ENCODE results near the gene PLA2G15. TPM values are rescaled to one million over a fixed set of nuclear protein-coding genes. Genes with fewer than 3 reads are reported as not detected.

The PLA2G15 gene
- total RNA-seq, 1 donor from 2014 or later, result 21.9 TPM

- DNase-seq (ENCODE audit: low spot score in 2 of 2), result no peak
- Histone ChIP-seq H3K4me1 (peaks cover 10 to 23% of the 10 kb centered on the region in 2 donors), H3K9me3 (no peaks in the 10 kb centered on the region), H3K27me3 (no peaks in the 10 kb centered on the region), H3K27ac (peak overlapping the region in 1 of 2 donors; percentile 28), H3K4me3 (no peak overlapping the region), H3K36me3 (peaks cover 14 to 21% of the 10 kb centered on the region in 2 donors)
- intact Hi-C loops (cut with DNase I), result no loop called here
- TF ChIP-seq CTCF (IDR thresholded peaks at IDR 0.05), result no peak
These were observed 27.5 kb downstream of the PLA2G15 start for GRCh38 chr16:68272507-68273209.

- peaks cover 10 to 19% of the 10 kb centered on the region in 2 donors for H3K4me1 ChIP-seq
- no peak for TF ChIP-seq CTCF (IDR thresholded peaks at IDR 0.05)
- intact Hi-C loops (cut with DNase I), result no loop called here
- H3K27ac ChIP-seq, result no peak overlapping the region
- H3K36me3 ChIP-seq, result peaks cover 14 to 25% of the 10 kb centered on the region in 2 donors
- no peaks in the 10 kb centered on the region for H3K9me3 ChIP-seq
- DNase-seq (ENCODE audit: low spot score in 2 of 2), result no peak
- H3K4me3 ChIP-seq, result no peak overlapping the region
- no peaks in the 10 kb centered on the region for H3K27me3 ChIP-seq
These were observed 28.3 kb downstream of the PLA2G15 start for GRCh38 chr16:68273459-68273858.

GRCh38 chr16:68273896-68274295 is 28.7 kb downstream of the PLA2G15 start:
- no peak for DNase-seq (ENCODE audit: low spot score in 2 of 2)
- Histone ChIP-seq H3K4me3 (no peak overlapping the region), H3K36me3 (peaks cover 14 to 25% of the 10 kb centered on the region in 2 donors), H3K9me3 (no peaks in the 10 kb centered on the region), H3K27me3 (no peaks in the 10 kb centered on the region), H3K4me1 (peaks cover 10 to 16% of the 10 kb centered on the region in 2 donors), H3K27ac (peak overlapping the region in 1 of 2 donors; percentile 75)
- no peak for TF ChIP-seq CTCF (IDR thresholded peaks at IDR 0.05)
- intact Hi-C loops (cut with DNase I), result no loop called here

GRCh38 chr16:68274441-68274840 is 29.3 kb downstream of the PLA2G15 start:
- DNase-seq (ENCODE audit: low spot score in 2 of 2), result no peak
- peaks cover 14 to 29% of the 10 kb centered on the region in 2 donors for H3K36me3 ChIP-seq
- TF ChIP-seq CTCF (IDR thresholded peaks at IDR 0.05), result no peak
- no peaks in the 10 kb centered on the region for H3K9me3 ChIP-seq
- intact Hi-C loops (cut with DNase I), result no loop called here
- H3K27me3 ChIP-seq, result no peaks in the 10 kb centered on the region
- peaks cover 10 to 16% of the 10 kb centered on the region in 2 donors for H3K4me1 ChIP-seq
- H3K27ac ChIP-seq, result peak overlapping the region in 1 of 2 donors; percentile 75
- H3K4me3 ChIP-seq, result no peak overlapping the region

GRCh38 chr16:68275611-68276191 is 30.5 kb downstream of the PLA2G15 start:
- Histone ChIP-seq H3K4me3 (no peak overlapping the region), H3K36me3 (peaks cover 14 to 34% of the 10 kb centered on the region in 2 donors), H3K27me3 (no peaks in the 10 kb centered on the region), H3K27ac (peak overlapping the region; percentile 46 to 75), H3K4me1 (peaks cover 12 to 16% of the 10 kb centered on the region in 2 donors), H3K9me3 (no peaks in the 10 kb centered on the region)
- intact Hi-C loops (cut with DNase I), result no loop called here
- DNase-seq (ENCODE audit: low spot score in 2 of 2), result no peak
- TF ChIP-seq CTCF (IDR thresholded peaks at IDR 0.05), result no peak

All from ascending aorta (tissue), 2 donors.